Stomach smooth muscle (tissue), 2 donors: Measurements from ENCODE around the gene SPNS3.

Source experiments
- H3K27ac ChIP-seq: one replicate; pipeline ENCODE4 v1.7.0; 2013; ENCODE audit warnings: mild to moderate bottlenecking, low read length, inconsistent platforms
- H3K27me3 ChIP-seq, 2 donors: one replicate each; pipeline ENCODE4 v1.7.0; 2013; ENCODE audit warnings: low read length in 2 of 2; ENCODE audit not compliant: insufficient read depth in 2 of 2, control insufficient read depth in 1 of 2
- H3K36me3 ChIP-seq, 2 donors: one replicate each; pipeline ENCODE4 v1.7.0; 2013; ENCODE audit warnings: low read length in 2 of 2; ENCODE audit not compliant: control insufficient read depth in 2 of 2, insufficient read depth in 2 of 2
- H3K4me1 ChIP-seq: one replicate; pipeline ENCODE4 v1.7.0; 2013; ENCODE audit warnings: low read length; ENCODE audit not compliant: control insufficient read depth, insufficient read depth
- H3K4me3 ChIP-seq, 2 donors: one replicate each; pipeline ENCODE4 v1.7.0; 2013; ENCODE audit warnings: low read length in 2 of 2
- H3K9ac ChIP-seq, 2 donors: one replicate each; pipeline ENCODE4 v1.7.0; 2013; ENCODE audit warnings: low read length in 2 of 2, mild to moderate bottlenecking in 1 of 2
- H3K9me3 ChIP-seq, 2 donors: one replicate each; pipeline ENCODE4 v1.7.0; 2013; ENCODE audit warnings: low read length in 2 of 2; ENCODE audit not compliant: control insufficient read depth in 2 of 2
- donor health status: healthy.
- donor health status: Pancreatic carcinoma.

SPNS3 gene

DNA sequence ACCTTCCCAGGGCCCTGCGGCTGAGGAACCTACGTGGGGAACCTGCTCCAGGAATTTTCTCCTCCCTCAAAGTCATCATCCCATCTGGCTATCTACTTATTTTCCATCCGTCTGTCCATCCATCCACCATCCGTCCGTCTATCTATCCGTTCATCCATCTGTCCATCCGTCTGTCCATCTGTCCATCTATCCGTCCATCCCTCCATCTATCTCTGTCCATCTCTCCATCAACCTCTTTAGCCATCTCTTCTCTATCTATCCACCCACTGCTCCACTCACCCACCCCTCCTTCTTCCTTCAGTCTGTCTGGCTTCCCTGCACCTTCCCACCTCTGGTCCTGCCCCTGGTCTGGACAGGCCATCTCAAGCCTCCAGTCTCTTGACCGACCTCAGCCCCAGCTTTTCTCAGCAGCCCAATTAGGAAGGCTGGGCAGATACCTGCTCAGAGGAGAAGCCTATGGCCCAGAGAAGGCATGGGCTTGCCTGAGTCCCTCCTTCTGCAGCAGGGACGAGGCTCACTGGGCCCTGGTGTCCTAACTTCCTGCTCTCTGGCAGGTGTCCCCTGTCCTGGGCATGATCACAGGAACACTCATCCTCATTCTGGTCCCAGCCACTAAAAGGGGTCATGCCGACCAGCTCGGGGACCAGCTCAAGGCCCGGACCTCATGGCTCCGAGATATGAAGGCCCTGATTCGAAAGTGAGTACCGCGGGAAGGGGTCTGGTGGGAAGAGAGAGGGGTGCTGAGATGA lies 98.4 kb downstream of the SPNS3 start:
- H3K4me3 ChIP-seq, result no peak overlapping the region
- H3K4me1 ChIP-seq, result peaks cover 30% of the 10 kb centered on the region
- H3K9me3 ChIP-seq, result no peaks in the 10 kb centered on the region
- H3K27me3 ChIP-seq, result peaks cover 0 to 2% of the 10 kb centered on the region in 2 donors
- H3K9ac ChIP-seq, result no peak overlapping the region
- no peaks in the 10 kb centered on the region for H3K36me3 ChIP-seq
- no peak overlapping the region for H3K27ac ChIP-seq

DNA sequence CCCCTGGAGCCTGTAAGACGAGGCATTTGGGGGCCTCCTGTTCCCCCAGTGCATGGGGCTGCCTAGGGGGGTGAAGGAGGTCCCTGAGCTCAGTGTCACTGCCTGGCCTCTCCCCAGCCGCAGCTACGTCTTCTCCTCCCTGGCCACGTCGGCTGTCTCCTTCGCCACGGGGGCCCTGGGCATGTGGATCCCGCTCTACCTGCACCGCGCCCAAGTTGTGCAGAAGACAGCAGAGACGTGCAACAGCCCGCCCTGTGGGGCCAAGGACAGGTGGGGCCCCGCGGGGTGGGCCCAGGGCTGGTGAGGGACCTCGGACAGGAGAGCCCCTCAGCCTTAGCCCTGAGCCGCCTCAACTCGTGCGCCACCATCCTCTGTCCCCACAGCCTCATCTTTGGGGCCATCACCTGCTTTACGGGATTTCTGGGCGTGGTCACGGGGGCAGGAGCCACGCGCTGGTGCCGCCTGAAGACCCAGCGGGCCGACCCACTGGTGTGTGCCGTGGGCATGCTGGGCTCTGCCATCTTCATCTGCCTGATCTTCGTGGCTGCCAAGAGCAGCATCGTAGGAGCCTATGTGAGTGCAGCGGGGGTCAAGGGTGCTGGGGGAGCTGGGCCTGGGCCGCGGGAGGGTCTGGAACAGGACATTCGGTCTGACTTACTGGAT lies 99.3 kb downstream of the SPNS3 start:
- Histone ChIP-seq H3K36me3 (no peaks in the 10 kb centered on the region), H3K4me3 (no peak overlapping the region), H3K4me1 (peaks cover 39% of the 10 kb centered on the region), H3K27me3 (peaks cover 0 to 2% of the 10 kb centered on the region in 2 donors), H3K9me3 (no peaks in the 10 kb centered on the region), H3K27ac (no peak overlapping the region), H3K9ac (no peak overlapping the region)

DNA sequence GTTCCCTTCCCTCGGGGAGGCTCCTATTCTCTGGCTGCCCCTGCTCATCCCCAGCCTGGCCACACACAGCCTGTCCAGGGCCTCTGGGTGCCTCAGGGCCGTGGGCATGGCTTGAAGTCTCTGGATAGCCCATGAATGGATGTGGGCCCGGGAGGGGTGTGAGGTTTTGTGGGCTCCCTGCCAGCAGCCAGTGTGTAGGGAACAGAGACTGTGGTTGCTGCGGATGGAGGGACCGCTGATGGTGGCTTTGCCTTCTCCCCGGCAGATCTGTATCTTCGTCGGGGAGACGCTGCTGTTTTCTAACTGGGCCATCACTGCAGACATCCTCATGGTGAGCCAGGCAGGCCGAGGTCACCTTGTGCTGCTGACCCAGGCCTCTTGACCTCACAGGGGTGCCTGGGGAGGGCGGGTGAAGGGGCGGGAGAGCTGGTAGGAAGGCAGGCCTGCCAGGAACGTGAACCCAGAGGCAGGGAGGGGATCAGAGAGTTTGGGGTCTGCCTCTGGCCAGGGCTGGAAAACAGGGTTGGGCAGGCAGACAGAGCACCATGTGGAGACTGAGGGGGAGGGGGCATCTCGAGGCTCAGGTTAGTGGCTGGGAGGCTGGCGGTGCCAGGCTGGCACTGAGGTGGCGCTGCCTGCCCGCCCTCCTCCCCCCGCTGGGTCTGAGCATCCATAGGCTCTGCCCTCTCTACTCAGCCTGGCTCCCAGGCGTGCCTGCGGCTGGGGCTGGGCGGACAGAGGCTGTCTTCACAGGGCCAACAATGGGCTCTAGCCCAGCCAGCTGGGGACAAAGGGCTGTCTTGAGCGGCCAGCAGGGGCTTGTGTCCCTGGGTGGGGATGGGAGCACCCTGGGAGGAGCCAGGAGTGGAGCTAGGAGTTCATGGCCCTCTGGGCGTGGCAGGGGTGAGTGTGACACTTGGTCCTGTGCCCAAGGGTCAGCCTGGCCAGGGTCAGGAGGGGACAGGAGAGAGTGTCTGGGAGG lies 100.1 kb downstream of the SPNS3 start:
- no peaks in the 10 kb centered on the region for H3K36me3 ChIP-seq
- H3K4me3 ChIP-seq, result no peak overlapping the region
- peak overlapping the region; percentile 18 for H3K27ac ChIP-seq
- no peak overlapping the region for H3K9ac ChIP-seq
- H3K4me1 ChIP-seq, result peaks cover 46% of the 10 kb centered on the region
- H3K9me3 ChIP-seq, result no peaks in the 10 kb centered on the region
- peaks cover 0 to 2% of the 10 kb centered on the region in 2 donors for H3K27me3 ChIP-seq

DNA sequence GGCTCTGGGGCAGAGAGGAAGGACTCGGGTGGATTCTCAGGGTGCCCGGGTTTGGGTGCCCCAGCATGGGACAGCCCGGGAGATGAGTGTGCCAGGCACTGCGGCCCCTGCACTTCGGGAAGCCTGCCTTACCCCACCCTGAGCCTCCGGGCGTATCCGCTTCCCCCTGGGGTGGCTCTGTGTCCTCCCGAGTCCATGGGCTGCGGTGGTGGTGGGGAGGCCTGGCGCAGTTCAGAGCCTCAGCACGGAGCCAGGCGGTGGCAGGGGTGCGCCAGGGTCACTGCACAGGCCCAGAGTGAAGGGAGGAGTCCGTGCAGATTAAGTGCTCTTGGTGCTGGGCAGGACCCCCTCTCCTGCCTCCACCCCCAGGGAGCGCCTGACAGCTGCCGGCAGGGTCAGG lies 100.8 kb downstream of the SPNS3 start:
- no peaks in the 10 kb centered on the region for H3K9me3 ChIP-seq
- H3K36me3 ChIP-seq, result peaks cover 0 to 2% of the 10 kb centered on the region in 2 donors
- H3K4me3 ChIP-seq, result no peak overlapping the region
- peaks cover 49% of the 10 kb centered on the region for H3K4me1 ChIP-seq
- H3K27me3 ChIP-seq, result peaks cover 0 to 2% of the 10 kb centered on the region in 2 donors
- H3K9ac ChIP-seq, result no peak overlapping the region
- H3K27ac ChIP-seq, result peak overlapping the region; percentile 18

DNA sequence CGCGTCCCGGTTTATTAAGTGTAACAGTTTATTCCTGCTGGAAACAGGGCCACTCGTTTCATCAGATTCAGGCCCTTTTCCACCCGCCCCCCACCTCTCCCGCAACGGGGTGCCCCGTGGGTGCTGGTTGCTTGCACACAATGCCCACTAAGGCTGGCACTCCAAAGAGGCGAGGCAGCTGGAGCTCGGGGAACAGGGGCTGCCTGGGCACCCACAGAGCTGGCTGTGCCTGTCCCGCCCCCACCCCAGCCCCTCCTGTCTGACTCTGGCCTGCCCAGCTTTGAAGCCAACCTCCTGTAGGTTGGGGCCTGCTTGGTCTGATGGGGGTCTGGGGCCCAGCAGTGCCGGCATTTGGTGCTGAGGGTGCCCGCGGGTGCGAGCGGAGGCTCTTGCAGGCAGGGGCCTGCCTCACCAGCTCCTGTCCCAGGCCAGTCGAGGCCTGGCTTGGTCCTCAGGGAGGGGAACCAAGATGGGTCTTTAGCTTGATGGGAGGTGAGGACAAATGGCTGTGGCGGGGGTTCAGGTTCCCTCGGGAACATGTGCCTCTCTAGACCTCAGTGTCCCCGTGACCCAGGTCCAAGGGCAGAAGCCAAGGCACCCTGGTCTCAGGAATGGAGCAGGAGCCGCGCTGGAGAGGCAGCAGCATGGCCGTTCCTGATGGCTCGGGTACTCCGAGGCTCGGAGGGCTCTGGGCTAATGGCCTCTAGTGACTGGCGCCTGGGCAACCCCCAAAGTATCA lies 101.4 kb downstream of the SPNS3 start:
- H3K27me3 ChIP-seq, result peaks cover 0 to 2% of the 10 kb centered on the region in 2 donors
- no peak overlapping the region for H3K27ac ChIP-seq
- peaks cover 0 to 7% of the 10 kb centered on the region in 2 donors for H3K36me3 ChIP-seq
- H3K4me3 ChIP-seq, result no peak overlapping the region
- peaks cover 54% of the 10 kb centered on the region for H3K4me1 ChIP-seq
- H3K9ac ChIP-seq, result no peak overlapping the region
- no peaks in the 10 kb centered on the region for H3K9me3 ChIP-seq

DNA sequence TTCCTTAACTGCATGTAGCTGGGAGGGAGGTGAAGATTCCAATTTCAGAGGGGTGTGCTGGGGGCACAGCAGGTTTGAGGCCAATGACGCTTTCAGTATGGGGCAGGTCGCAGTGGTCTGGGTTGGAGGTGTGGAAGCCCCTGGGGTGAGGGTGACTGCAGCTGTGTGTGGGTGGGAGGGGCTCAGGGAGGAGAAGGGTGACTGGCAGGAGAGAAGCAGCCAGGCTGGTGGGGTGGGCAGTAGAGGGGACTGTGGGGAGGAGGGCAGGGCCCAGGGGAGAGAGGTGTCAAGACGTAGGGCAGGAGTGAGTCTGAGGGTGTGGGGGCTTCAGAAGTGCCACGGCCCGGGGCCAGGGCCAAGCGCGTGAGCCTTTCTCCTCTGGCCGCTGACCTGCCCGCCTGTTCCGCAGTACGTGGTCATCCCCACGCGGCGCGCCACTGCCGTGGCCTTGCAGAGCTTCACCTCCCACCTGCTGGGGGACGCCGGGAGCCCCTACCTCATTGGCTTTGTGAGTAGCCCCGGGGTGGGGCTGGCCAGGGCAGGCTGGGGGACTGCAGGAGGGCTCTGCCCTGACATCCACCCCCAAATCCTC lies 102.0 kb downstream of the SPNS3 start:
- H3K36me3 ChIP-seq, result peaks cover 0 to 10% of the 10 kb centered on the region in 2 donors
- peaks cover 0 to 2% of the 10 kb centered on the region in 2 donors for H3K27me3 ChIP-seq
- H3K9ac ChIP-seq, result no peak overlapping the region
- peak overlapping the region in 1 of 2 donors; percentile 40 for H3K4me3 ChIP-seq
- H3K4me1 ChIP-seq, result peaks cover 54% of the 10 kb centered on the region
- H3K9me3 ChIP-seq, result no peaks in the 10 kb centered on the region
- no peak overlapping the region for H3K27ac ChIP-seq

DNA sequence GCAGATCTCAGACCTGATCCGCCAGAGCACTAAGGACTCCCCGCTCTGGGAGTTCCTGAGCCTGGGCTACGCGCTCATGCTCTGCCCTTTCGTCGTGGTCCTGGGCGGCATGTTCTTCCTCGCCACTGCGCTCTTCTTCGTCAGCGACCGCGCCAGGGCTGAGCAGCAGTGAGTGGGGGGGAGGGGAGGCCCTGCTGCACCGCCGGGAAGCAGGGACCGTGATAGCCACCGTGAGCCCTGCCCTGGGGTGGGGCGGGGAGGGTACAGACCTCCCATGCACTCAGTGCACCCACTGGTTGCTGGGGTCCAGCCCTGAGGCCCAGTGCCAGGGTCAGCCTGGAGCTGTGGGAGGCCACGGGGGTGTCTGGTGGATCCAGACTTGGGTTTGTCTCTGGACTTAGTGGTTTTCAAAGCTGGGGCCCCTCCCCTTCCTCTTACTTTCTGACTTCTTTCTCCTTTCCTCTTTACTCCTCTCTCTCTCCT lies 102.6 kb downstream of the SPNS3 start:
- Histone ChIP-seq H3K27me3 (peaks cover 0 to 2% of the 10 kb centered on the region in 2 donors), H3K9ac (no peak overlapping the region), H3K27ac (no peak overlapping the region), H3K4me3 (peak overlapping the region in 1 of 2 donors; percentile 40), H3K9me3 (no peaks in the 10 kb centered on the region), H3K36me3 (peaks cover 0 to 11% of the 10 kb centered on the region in 2 donors), H3K4me1 (peaks cover 54% of the 10 kb centered on the region)

DNA sequence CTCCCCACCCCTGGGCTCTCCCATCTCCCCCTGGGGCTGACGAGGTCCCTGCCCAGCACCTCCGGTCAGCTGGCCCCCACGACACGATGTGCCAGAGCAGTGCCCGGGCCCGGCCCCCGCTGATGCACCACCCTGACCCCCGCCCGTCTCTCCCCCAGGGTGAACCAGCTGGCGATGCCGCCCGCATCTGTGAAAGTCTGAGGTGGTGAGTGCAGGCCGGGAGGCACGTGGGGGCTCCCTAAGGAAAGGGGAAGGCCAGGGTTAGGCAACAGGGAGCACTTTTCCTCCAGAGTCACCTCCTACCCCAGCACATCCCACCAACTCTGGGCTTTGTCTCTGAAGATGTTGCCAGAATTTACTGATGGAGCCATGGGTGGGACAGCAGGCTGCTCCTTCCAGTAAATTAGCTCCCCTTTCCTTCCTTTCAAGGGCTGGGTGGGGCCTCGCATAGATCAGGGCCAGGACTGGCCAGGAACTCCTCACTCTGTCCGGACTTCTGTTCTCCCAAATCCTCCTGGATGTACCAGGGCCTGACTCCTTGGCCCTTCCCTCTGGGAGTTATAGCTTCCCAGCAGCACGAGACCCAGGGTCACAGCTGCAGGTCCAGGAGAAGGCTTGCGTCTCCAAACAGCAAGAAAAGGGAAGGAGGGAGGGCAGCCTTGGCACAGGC lies 103.1 kb downstream of the SPNS3 start:
- Histone ChIP-seq H3K36me3 (peaks cover 1 to 13% of the 10 kb centered on the region in 2 donors), H3K4me1 (peaks cover 54% of the 10 kb centered on the region), H3K9ac (no peak overlapping the region), H3K27ac (peak overlapping the region; percentile 41), H3K9me3 (no peaks in the 10 kb centered on the region), H3K27me3 (peaks cover 0 to 2% of the 10 kb centered on the region in 2 donors), H3K4me3 (no peak overlapping the region)
